GM21447 (cell line): ENCODE data around the gene GPX4.
A peak's percentile ranks its signal among the peaks of the same experiment; 100 is the strongest.

Source experiments
- ATAC-seq: cut with Tn5 transposase; IDR thresholded peaks from one replicate; pipeline ENCODE4 v1.9.1; 2021; ENCODE audit not compliant: unreplicated experiment

The GPX4 gene

GRCh38 chr19:1068009-1069001, 35.5 kb upstream of the GPX4 start:
- ATAC-seq: no peak

GRCh38 chr19:1069009-1069779, 34.6 kb upstream of the GPX4 start:
- ATAC-seq: no peak

GRCh38 chr19:1070576-1070930, 33.2 kb upstream of the GPX4 start:
- no peak for ATAC-seq

- no peak for ATAC-seq
These were observed 32.6 kb upstream of the GPX4 start for GRCh38 chr19:1070931-1071791.

- ATAC-seq: no peak
These were observed 31.3 kb upstream of the GPX4 start for GRCh38 chr19:1072371-1073015.

GRCh38 chr19:1073063-1073955, 30.5 kb upstream of the GPX4 start:
- no peak for ATAC-seq

- ATAC-seq: no peak
These were observed 29.8 kb upstream of the GPX4 start for GRCh38 chr19:1073956-1074517.

GRCh38 chr19:1074544-1075283, 29.1 kb upstream of the GPX4 start:
- no peak for ATAC-seq

GRCh38 chr19:1076046-1076386, 27.8 kb upstream of the GPX4 start:
- ATAC-seq: no peak

GRCh38 chr19:1076951-1077350, 26.8 kb upstream of the GPX4 start:
- peak; percentile 54 for ATAC-seq

GRCh38 chr19:1079566-1080111, 24.2 kb upstream of the GPX4 start:
- ATAC-seq: no peak

GRCh38 chr19:1080360-1081161, 23.2 kb upstream of the GPX4 start:
- ATAC-seq: no peak

- no peak for ATAC-seq
These were observed 22.3 kb upstream of the GPX4 start for GRCh38 chr19:1081301-1082164.

GRCh38 chr19:1082165-1082927, 21.4 kb upstream of the GPX4 start:
- ATAC-seq: no peak

- ATAC-seq: no peak
These were observed 20.6 kb upstream of the GPX4 start for GRCh38 chr19:1082928-1083816.
